ENCODE results near the gene RIPOR3. TPM values are rescaled to one million over a fixed set of nuclear protein-coding genes. Genes with fewer than 3 reads are reported as not detected.

RIPOR3 gene
- total and polyA plus RNA-seq, 9 of the 15 experiments (the other 6 are each of a cell fraction or from before 2014, with no cell fraction given): 3.3 to 62.7 (median 21.4) TPM

- TF ChIP-seq ZKSCAN8 (CRISPR knock-in tag; IDR thresholded peaks at IDR 0.05) (0 out of 2 replicates have a peak, but pooled peaks have one; percentile 3), ZBTB7A (IDR thresholded peaks at IDR 0.05; ENCODE audit: borderline replicate concordance, control insufficient read depth, low read depth, low read length) (peak; percentile 69; the same call in 1 of the 2 replicates), SMAD4 (CRISPR knock-in tag; conservative IDR thresholded peaks at IDR 0.05) (no peak), PML (IDR thresholded peaks at IDR 0.05; ENCODE audit: low read length) (peak; percentile 12; the same call in 1 of the 2 replicates), RFX1 (IDR thresholded peaks at IDR 0.05) (no peak), ZNF197 (CRISPR knock-in tag; IDR thresholded peaks at IDR 0.05; ENCODE audit: low read depth) (no peak), TCFL5 (CRISPR knock-in tag; conservative IDR thresholded peaks at IDR 0.05) (no peak), ZNF584 (CRISPR knock-in tag; IDR thresholded peaks at IDR 0.05; ENCODE audit: low read depth) (0 out of 2 replicates have a peak, but pooled peaks have one; percentile 17), MYBL2 (IDR thresholded peaks at IDR 0.05; ENCODE audit: low read depth) (peak; percentile 37; the same call in 1 of the 2 replicates), MYBL2 (CRISPR knock-in tag; IDR thresholded peaks at IDR 0.05; ENCODE audit: borderline replicate concordance) (no peak), ZNF655 (CRISPR knock-in tag; IDR thresholded peaks at IDR 0.05) (no peak), SMARCA4 (IDR thresholded peaks at IDR 0.05) (peak; percentile 23; the same call in 1 of the 2 replicates), GTF2E2 (tag; IDR thresholded peaks at IDR 0.05) (no peak), EP300 (IDR thresholded peaks at IDR 0.05; ENCODE audit: low read length) (no peak), MEF2A (IDR thresholded peaks at IDR 0.05; ENCODE audit: control insufficient read depth, low read depth, low read length) (no peak), HNRNPH1 (optimal IDR thresholded peaks at IDR 0.05; ENCODE audit: low read depth, low read length) (no peak), CEBPG (CRISPR knock-in tag; IDR thresholded peaks at IDR 0.05) (no peak), CEBPG (tag; conservative IDR thresholded peaks at IDR 0.05 in 1 of 2, IDR thresholded peaks at IDR 0.05 in 1 of 2) (no peak), PYGO2 (tag; IDR thresholded peaks at IDR 0.05) (no peak), CBX8 (IDR thresholded peaks at IDR 0.05; ENCODE audit: borderline replicate concordance, extremely low read depth, low read depth, low read length, poor library complexity, severe bottlenecking) (no peak), CHCHD3 (CRISPR knock-in tag; IDR thresholded peaks at IDR 0.05) (no peak), HDAC2 (IDR thresholded peaks at IDR 0.05) (peak; percentile 38)
- TF ChIP-seq, protein P1, sequence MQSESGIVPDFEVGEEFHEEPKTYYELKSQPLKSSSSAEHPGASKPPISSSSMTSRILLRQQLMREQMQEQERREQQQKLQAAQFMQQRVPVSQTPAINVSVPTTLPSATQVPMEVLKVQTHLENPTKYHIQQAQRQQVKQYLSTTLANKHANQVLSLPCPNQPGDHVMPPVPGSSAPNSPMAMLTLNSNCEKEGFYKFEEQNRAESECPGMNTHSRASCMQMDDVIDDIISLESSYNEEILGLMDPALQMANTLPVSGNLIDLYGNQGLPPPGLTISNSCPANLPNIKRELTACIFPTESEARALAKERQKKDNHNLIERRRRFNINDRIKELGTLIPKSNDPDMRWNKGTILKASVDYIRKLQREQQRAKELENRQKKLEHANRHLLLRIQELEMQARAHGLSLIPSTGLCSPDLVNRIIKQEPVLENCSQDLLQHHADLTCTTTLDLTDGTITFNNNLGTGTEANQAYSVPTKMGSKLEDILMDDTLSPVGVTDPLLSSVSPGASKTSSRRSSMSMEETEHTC (IDR thresholded peaks at IDR 0.05): 0 out of 2 replicates have a peak, but pooled peaks have one; percentile 5
- TF ChIP-seq, protein P2, sequence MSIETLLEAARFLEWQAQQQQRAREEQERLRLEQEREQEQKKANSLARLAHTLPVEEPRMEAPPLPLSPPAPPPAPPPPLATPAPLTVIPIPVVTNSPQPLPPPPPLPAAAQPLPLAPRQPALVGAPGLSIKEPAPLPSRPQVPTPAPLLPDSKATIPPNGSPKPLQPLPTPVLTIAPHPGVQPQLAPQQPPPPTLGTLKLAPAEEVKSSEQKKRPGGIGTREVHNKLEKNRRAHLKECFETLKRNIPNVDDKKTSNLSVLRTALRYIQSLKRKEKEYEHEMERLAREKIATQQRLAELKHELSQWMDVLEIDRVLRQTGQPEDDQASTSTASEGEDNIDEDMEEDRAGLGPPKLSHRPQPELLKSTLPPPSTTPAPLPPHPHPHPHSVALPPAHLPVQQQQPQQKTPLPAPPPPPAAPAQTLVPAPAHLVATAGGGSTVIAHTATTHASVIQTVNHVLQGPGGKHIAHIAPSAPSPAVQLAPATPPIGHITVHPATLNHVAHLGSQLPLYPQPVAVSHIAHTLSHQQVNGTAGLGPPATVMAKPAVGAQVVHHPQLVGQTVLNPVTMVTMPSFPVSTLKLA (conservative IDR thresholded peaks at IDR 0.05): peak; percentile 59 to 82
These were observed 520 bp upstream of the RIPOR3 start (continued) for GRCh38 chr20:50691573-50692551.

Measured in K562 (cell line).